Left ventricle myocardium inferior (tissue), 1 donor: ENCODE measurements around the gene ZNF503. TPM values are rescaled to one million over a fixed set of nuclear protein-coding genes. Genes with fewer than 3 reads are reported as not detected.
"Not testable (repeated sequence)": the region's sequence is repeated elsewhere in the genome, so short reads cannot be mapped to it uniquely, and the experiment has no call there.

Experiments used
- DNase-seq: peaks from one replicate; pipeline ENCODE4 v3.0.0-alpha.2; 2020
- H3K27ac ChIP-seq: fragments of 200-600 bp; replicated peaks from 2 replicates; pipeline ENCODE4 v1.8.0; 2021
- H3K27me3 ChIP-seq: fragments of 200-600 bp; 2 replicates; pipeline ENCODE4 v1.8.0; 2021; ENCODE audit warnings: low read depth
- H3K36me3 ChIP-seq: fragments of 200-600 bp; 2 replicates; pipeline ENCODE4 v1.8.0; 2021
- H3K4me1 ChIP-seq: fragments of 200-600 bp; 2 replicates; pipeline ENCODE4 v1.8.0; 2021
- H3K4me3 ChIP-seq: fragments of 200-600 bp; 2 replicates; pipeline ENCODE4 v1.8.0; 2021; ENCODE audit warnings: mild to moderate bottlenecking, moderate library complexity
- H3K9me3 ChIP-seq: fragments of 200-600 bp; replicated peaks from 2 replicates; pipeline ENCODE4 v1.8.0; 2021
- CTCF ChIP-seq: fragments of 200-600 bp; IDR thresholded peaks from 2 replicates; pipeline ENCODE4 v1.8.0; 2021; ENCODE audit warnings: antibody characterized with exemption, mild to moderate bottlenecking, borderline replicate concordance
- intact Hi-C: fragments of 100-400 bp; cut with micrococcal nuclease; formaldehyde crosslinking; loops from one replicate; pipeline ENCODE4 v1.11.0; 2022
- total RNA-seq: library from RNA; stranded (reverse); fragmentation: NEBNext Ultra II Directional; extraction: Animal tissue kit (Norgen Biotek cat#: 25700); gene quantifications from one replicate; pipeline ENCODE4 v1.2.1, GENCODE V29; 2021
- donor health status: DM: no; HTN: yes; CAD: no; lungs with severe emphysema.

The ZNF503 gene
- total RNA-seq, 1 donor from 2014 or later, result 5.9 TPM

GRCh38 chr10:75378379-75378778, 23.2 kb downstream of the ZNF503 start:
- no peaks in the 10 kb centered on the region for H3K4me1 ChIP-seq
- no peak overlapping the region for H3K27ac ChIP-seq
- no peak for DNase-seq
- H3K27me3 ChIP-seq, result no peaks in the 10 kb centered on the region
- H3K36me3 ChIP-seq, result no peaks in the 10 kb centered on the region
- no peak overlapping the region for H3K4me3 ChIP-seq
- intact Hi-C loops, result no loop called here
- no peaks in the 10 kb centered on the region for H3K9me3 ChIP-seq
- no peak for TF ChIP-seq CTCF

- no peak overlapping the region for H3K27ac ChIP-seq
- H3K4me1 ChIP-seq, result no peaks in the 10 kb centered on the region
- no peak for TF ChIP-seq CTCF
- no peak overlapping the region for H3K4me3 ChIP-seq
- H3K36me3 ChIP-seq, result no peaks in the 10 kb centered on the region
- H3K27me3 ChIP-seq, result peaks cover 5% of the 10 kb centered on the region
- H3K9me3 ChIP-seq, result no peaks in the 10 kb centered on the region
- intact Hi-C loops, result no loop called here
- no peak for DNase-seq
These were observed 23.7 kb downstream of the ZNF503 start for GRCh38 chr10:75377869-75378268.

- H3K36me3 ChIP-seq, result no peaks in the 10 kb centered on the region
- no peak overlapping the region for H3K4me3 ChIP-seq
- H3K4me1 ChIP-seq, result no peaks in the 10 kb centered on the region
- DNase-seq, result no peak
- no peaks in the 10 kb centered on the region for H3K9me3 ChIP-seq
- no peak overlapping the region for H3K27ac ChIP-seq
- TF ChIP-seq CTCF, result no peak
- peaks cover 18% of the 10 kb centered on the region for H3K27me3 ChIP-seq
- intact Hi-C loops, result no loop called here
These were observed 25.7 kb downstream of the ZNF503 start for GRCh38 chr10:75375838-75376237.

- no peak for DNase-seq
- Histone ChIP-seq H3K4me1 (no peaks in the 10 kb centered on the region), H3K27me3 (peaks cover 25% of the 10 kb centered on the region), H3K9me3 (peaks cover 5% of the 10 kb centered on the region), H3K4me3 (no peak overlapping the region), H3K27ac (no peak overlapping the region), H3K36me3 (no peaks in the 10 kb centered on the region)
- TF ChIP-seq CTCF, result no peak
- intact Hi-C loops, result no loop called here
These were observed 30.6 kb downstream of the ZNF503 start for GRCh38 chr10:75371010-75371409.

GRCh38 chr10:75369838-75370237, 31.7 kb downstream of the ZNF503 start:
- DNase-seq, H3K9me3 ChIP-seq, H3K4me3 ChIP-seq, H3K36me3 ChIP-seq, H3K4me1 ChIP-seq, H3K27ac ChIP-seq, intact Hi-C loops: not testable (repeated sequence)
- peaks cover 25% of the 10 kb centered on the region for H3K27me3 ChIP-seq

- Histone ChIP-seq H3K4me3 (no peak overlapping the region), H3K4me1 (no peaks in the 10 kb centered on the region), H3K9me3 (peaks cover 5% of the 10 kb centered on the region), H3K36me3 (no peaks in the 10 kb centered on the region), H3K27ac (no peak overlapping the region), H3K27me3 (peaks cover 20% of the 10 kb centered on the region)
- TF ChIP-seq CTCF, result no peak
- intact Hi-C loops, result no loop called here
- DNase-seq, result no peak
These were observed 33.7 kb downstream of the ZNF503 start for GRCh38 chr10:75367901-75368300.
